Measurements from ENCODE around the gene RCCD1.

Gene RCCD1

DNA sequence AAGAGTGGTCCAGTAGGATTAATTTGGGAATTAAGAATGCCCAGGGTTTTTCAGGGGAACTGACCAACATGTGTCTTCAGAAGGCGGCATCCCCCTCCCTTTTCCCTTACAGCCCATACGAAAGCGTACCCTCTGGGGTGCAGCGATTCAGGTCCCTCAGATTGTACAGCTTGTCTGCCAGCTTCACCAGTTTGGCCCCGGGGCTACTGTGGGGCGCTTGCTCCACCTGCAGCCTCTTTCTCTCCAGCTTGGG, 23.2 kb upstream of the RCCD1 start (continued):
- TF ChIP-seq ZNF544 (tag by site-specific recombination; IDR thresholded peaks at IDR 0.05): no peak

DNA sequence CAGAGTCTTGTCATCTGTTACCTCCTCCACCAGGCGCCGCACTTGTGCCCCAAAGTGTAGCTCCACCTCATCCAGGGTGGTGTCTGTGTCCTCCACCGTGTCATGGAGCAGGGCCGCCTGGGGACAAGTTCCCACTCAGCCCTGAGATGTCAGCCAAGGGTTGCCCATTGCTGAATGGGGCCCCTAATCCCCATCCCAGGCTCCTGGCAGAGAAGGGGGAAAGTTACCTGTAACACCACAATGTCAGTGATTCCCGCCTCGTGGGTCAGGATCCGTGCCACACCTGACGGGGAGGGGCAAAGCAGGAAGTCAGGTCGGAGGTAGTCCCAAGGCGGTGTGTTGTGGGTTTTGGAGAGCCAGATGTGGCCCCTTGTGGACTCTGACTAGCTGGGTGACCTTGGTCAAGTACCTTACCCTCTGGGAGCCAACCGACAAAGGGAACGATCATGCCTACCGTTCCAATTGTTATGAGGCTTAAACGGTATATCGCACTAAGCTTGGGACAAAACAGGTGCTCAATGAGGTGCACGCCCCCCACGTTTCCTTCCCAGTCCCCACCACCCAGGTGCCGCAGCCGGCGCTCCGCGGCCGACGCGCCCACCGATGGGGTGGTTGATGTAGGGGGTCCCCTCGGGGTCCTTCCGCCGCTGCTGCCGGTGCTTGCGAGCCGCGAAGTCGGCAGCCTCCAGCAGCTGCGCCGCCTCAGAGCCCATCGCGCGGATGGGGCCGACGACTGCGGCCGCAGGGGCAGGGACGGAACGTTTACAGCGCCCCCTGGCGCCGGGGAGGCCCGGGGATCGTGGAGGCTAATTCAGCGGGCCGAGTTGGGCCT, 22.6 kb upstream of the RCCD1 start, which contains the start of gene HDDC3:
TSS of gene HDDC3 (minus strand) at position 722 of the 832 bp plus-strand sequence. CDS start at position 713, 9 bp downstream.
- CTCF ChIA-PET: interaction anchor here (0.6 to 11.7 kb wide), 65 partner anchors 9 to 1889 kb away, joined by 3 to 163 read pairs (median 4); partner anchors contain the start of genes BLM, MAN2A2, RCCD1 and SEMA4B
- H3K9me3 ChIP-seq (ENCODE audit: control insufficient read depth, insufficient read depth, low read depth, low read length): no peaks in the 10 kb centered on the region
- peak within 1 kb of the TSS; percentile 93 for H3K27ac ChIP-seq (ENCODE audit: extremely low read depth, low read depth, low read length)
- 0 out of 2 replicates have a peak, but pooled peaks cover 2% of the 10 kb centered on the region for H3K4me1 ChIP-seq (ENCODE audit: control insufficient read depth, insufficient read depth, low read length)
- peaks cover 4 to 11% of the 10 kb centered on the region in 2 experiments; a peak in 2 of 3 replicates for H3K36me3 ChIP-seq (ENCODE audit: control insufficient read depth in 2 of 2, insufficient read depth in 1 of 2, low read length in 2 of 2)
- peak within 1 kb of the TSS; percentile 87 for H3K4me3 ChIP-seq (ENCODE audit: low read depth, low read length)
- POLR2A ChIA-PET: interaction anchor here (0.5 to 11.4 kb wide), 23 partner anchors 8 to 1901 kb away, joined by 3 to 179 read pairs (median 3); partner anchors contain the start of genes BLM, MAN2A2, PRC1 and RCCD1
- peak; percentile 84 for TF ChIP-seq ZBTB17 (tag by site-specific recombination; IDR thresholded peaks at IDR 0.05)
- TF ChIP-seq ZNF311 (tag by site-specific recombination; IDR thresholded peaks at IDR 0.05; ENCODE audit: borderline replicate concordance): no peak
- TF ChIP-seq ZBTB48 (tag by site-specific recombination; IDR thresholded peaks at IDR 0.05): peak; percentile 81
- TF ChIP-seq ZNF114 (tag by site-specific recombination; IDR thresholded peaks at IDR 0.05): no peak
- TF ChIP-seq SP2 (tag by site-specific recombination; IDR thresholded peaks at IDR 0.05): peak; percentile 63
- TF ChIP-seq ZNF670 (tag by site-specific recombination; IDR thresholded peaks at IDR 0.05; ENCODE audit: low read depth): no peak
- 0 out of 2 replicates have a peak, but pooled peaks have one; percentile 10 for TF ChIP-seq SCRT1 (tag by site-specific recombination; IDR thresholded peaks at IDR 0.05; ENCODE audit: borderline replicate concordance)
- TF ChIP-seq, protein P1, sequence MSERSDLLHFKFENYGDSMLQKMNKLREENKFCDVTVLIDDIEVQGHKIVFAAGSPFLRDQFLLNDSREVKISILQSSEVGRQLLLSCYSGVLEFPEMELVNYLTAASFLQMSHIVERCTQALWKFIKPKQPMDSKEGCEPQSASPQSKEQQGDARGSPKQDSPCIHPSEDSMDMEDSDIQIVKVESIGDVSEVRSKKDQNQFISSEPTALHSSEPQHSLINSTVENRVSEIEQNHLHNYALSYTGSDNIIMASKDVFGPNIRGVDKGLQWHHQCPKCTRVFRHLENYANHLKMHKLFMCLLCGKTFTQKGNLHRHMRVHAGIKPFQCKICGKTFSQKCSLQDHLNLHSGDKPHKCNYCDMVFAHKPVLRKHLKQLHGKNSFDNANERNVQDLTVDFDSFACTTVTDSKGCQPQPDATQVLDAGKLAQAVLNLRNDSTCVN (tag by site-specific recombination; optimal IDR thresholded peaks at IDR 0.05): peak; percentile 61
- no peak for TF ChIP-seq ZNF791 (tag by site-specific recombination; IDR thresholded peaks at IDR 0.05)
- 0 out of 2 replicates have a peak, but pooled peaks have one; percentile 3 for TF ChIP-seq ZNF677 (tag by site-specific recombination; IDR thresholded peaks at IDR 0.05)
- peak; percentile 23; the same call in 1 of the 2 replicates for TF ChIP-seq WT1 (tag by site-specific recombination; IDR thresholded peaks at IDR 0.05)
- TF ChIP-seq, protein P2, sequence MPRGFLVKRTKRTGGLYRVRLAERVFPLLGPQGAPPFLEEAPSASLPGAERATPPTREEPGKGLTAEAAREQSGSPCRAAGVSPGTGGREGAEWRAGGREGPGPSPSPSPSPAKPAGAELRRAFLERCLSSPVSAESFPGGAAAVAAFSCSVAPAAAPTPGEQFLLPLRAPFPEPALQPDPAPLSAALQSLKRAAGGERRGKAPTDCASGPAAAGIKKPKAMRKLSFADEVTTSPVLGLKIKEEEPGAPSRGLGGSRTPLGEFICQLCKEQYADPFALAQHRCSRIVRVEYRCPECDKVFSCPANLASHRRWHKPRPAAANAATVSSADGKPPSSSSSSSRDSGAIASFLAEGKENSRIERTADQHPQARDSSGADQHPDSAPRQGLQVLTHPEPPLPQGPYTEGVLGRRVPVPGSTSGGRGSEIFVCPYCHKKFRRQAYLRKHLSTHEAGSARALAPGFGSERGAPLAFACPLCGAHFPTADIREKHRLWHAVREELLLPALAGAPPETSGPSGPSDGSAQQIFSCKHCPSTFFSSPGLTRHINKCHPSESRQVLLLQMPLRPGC (tag by site-specific recombination; IDR thresholded peaks at IDR 0.05): peak; percentile 60
- TF ChIP-seq, protein P3, sequence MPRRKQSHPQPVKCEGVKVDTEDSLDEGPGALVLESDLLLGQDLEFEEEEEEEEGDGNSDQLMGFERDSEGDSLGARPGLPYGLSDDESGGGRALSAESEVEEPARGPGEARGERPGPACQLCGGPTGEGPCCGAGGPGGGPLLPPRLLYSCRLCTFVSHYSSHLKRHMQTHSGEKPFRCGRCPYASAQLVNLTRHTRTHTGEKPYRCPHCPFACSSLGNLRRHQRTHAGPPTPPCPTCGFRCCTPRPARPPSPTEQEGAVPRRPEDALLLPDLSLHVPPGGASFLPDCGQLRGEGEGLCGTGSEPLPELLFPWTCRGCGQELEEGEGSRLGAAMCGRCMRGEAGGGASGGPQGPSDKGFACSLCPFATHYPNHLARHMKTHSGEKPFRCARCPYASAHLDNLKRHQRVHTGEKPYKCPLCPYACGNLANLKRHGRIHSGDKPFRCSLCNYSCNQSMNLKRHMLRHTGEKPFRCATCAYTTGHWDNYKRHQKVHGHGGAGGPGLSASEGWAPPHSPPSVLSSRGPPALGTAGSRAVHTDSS (tag by site-specific recombination; IDR thresholded peaks at IDR 0.05): no peak
- TF ChIP-seq, protein P4, sequence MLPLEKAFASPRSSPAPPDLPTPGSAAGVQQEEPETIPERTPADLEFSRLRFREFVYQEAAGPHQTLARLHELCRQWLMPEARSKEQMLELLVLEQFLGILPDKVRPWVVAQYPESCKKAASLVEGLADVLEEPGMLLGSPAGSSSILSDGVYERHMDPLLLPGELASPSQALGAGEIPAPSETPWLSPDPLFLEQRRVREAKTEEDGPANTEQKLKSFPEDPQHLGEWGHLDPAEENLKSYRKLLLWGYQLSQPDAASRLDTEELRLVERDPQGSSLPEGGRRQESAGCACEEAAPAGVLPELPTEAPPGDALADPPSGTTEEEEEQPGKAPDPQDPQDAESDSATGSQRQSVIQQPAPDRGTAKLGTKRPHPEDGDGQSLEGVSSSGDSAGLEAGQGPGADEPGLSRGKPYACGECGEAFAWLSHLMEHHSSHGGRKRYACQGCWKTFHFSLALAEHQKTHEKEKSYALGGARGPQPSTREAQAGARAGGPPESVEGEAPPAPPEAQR (tag by site-specific recombination; IDR thresholded peaks at IDR 0.05): no peak
- no peak for TF ChIP-seq ZNF433 (tag by site-specific recombination; IDR thresholded peaks at IDR 0.05; ENCODE audit: low read depth)
- TF ChIP-seq ZNF654 (tag by site-specific recombination; IDR thresholded peaks at IDR 0.05; ENCODE audit: low read depth): no peak
- TF ChIP-seq ZNF140 (tag by site-specific recombination; IDR thresholded peaks at IDR 0.05): no peak
- TF ChIP-seq, protein P5, sequence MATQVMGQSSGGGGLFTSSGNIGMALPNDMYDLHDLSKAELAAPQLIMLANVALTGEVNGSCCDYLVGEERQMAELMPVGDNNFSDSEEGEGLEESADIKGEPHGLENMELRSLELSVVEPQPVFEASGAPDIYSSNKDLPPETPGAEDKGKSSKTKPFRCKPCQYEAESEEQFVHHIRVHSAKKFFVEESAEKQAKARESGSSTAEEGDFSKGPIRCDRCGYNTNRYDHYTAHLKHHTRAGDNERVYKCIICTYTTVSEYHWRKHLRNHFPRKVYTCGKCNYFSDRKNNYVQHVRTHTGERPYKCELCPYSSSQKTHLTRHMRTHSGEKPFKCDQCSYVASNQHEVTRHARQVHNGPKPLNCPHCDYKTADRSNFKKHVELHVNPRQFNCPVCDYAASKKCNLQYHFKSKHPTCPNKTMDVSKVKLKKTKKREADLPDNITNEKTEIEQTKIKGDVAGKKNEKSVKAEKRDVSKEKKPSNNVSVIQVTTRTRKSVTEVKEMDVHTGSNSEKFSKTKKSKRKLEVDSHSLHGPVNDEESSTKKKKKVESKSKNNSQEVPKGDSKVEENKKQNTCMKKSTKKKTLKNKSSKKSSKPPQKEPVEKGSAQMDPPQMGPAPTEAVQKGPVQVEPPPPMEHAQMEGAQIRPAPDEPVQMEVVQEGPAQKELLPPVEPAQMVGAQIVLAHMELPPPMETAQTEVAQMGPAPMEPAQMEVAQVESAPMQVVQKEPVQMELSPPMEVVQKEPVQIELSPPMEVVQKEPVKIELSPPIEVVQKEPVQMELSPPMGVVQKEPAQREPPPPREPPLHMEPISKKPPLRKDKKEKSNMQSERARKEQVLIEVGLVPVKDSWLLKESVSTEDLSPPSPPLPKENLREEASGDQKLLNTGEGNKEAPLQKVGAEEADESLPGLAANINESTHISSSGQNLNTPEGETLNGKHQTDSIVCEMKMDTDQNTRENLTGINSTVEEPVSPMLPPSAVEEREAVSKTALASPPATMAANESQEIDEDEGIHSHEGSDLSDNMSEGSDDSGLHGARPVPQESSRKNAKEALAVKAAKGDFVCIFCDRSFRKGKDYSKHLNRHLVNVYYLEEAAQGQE (tag by site-specific recombination; IDR thresholded peaks at IDR 0.05): no peak
- TF ChIP-seq KLF16 (tag by site-specific recombination; IDR thresholded peaks at IDR 0.05): peak; percentile 73
- no peak for TF ChIP-seq ZNF571 (tag by site-specific recombination; IDR thresholded peaks at IDR 0.05)
- TF ChIP-seq ZNF658 (tag by site-specific recombination; IDR thresholded peaks at IDR 0.05): no peak
- TF ChIP-seq, protein P6, sequence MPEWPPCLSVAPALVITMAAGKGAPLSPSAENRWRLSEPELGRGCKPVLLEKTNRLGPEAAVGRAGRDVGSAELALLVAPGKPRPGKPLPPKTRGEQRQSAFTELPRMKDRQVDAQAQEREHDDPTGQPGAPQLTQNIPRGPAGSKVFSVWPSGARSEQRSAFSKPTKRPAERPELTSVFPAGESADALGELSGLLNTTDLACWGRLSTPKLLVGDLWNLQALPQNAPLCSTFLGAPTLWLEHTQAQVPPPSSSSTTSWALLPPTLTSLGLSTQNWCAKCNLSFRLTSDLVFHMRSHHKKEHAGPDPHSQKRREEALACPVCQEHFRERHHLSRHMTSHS (tag by site-specific recombination; IDR thresholded peaks at IDR 0.05): no peak

Measured in HEK293 (cell line).